Endothelial cell of umbilical vein (primary cell): ENCODE results near the gene PRPF40A. TPM values are rescaled to one million over a fixed set of nuclear protein-coding genes. Genes with fewer than 3 reads are reported as not detected.

Source experiments
- BruUV-seq: library from RNA; stranded (reverse); fragments of 400-500 nt; replicated peaks from 2 replicates; lab custom pipeline; 2021; lab: Mats Ljungman, UMichigan
- CTCF ChIA-PET: fragments of 300-600, 350-600 bp; sonication (Branson Sonifier 250); formaldehyde crosslinking; loops from one replicate; lab custom pipeline; 2021; ENCODE audit warnings: antibody characterized with exemption, inconsistent platforms; lab: Charles Lee
- POLR2A ChIA-PET: fragments of 300-600, 350-600 bp; sonication (Branson Sonifier 250); formaldehyde crosslinking; loops from one replicate; lab custom pipeline; 2021; ENCODE audit warnings: antibody characterized with exemption, inconsistent platforms; lab: Charles Lee
- DNase-seq: peaks from one replicate; pipeline ENCODE4 v3.0.0-alpha.2; 2011; ENCODE audit warnings: low read depth, low spot score
- FAIRE-seq: peaks from 2 replicates; lab custom pipeline; 2011; peaks lifted over from hg19 to GRCh38; lab: Jason Lieb, UNC
- H2AFZ ChIP-seq: 2 replicates; pipeline ENCODE4 v1.6.0; 2012; ENCODE audit warnings: low read depth, low read length, control low read depth, inconsistent platforms
- H3K27ac ChIP-seq: 2 replicates; pipeline ENCODE4 v1.5.1; 2011; ENCODE audit warnings: low read depth, mild to moderate bottlenecking, control low read depth, low read length, moderate library complexity; ENCODE audit not compliant: insufficient read depth
- H3K27me3 ChIP-seq, 2 experiments: 2 replicates each; pipeline versions ENCODE4 v1.6.0 to v1.6.1; 2011; ENCODE audit warnings: low read length in 2 of 2, mixed read lengths in 1 of 2; ENCODE audit not compliant: control insufficient read depth in 2 of 2, insufficient read depth in 2 of 2
- H3K36me3 ChIP-seq, 2 experiments: 2 replicates in 1 of 2; 3 replicates in 1 of 2; pipeline ENCODE4 v1.5.1; 2011; ENCODE audit warnings: low read length in 2 of 2, mild to moderate bottlenecking in 1 of 2, moderate library complexity in 1 of 2; ENCODE audit not compliant: control insufficient read depth in 2 of 2, insufficient read depth in 2 of 2; ENCODE audit errors: extremely low read depth in 1 of 2
- H3K4me1 ChIP-seq: 3 replicates; pipeline ENCODE4 v1.5.1; 2011; ENCODE audit warnings: mild to moderate bottlenecking, low read length; ENCODE audit not compliant: control insufficient read depth, insufficient read depth; ENCODE audit errors: extremely low read depth
- H3K4me2 ChIP-seq: 2 replicates; pipeline ENCODE4 v1.6.1; 2011; ENCODE audit warnings: low read length, control low read depth, mixed read lengths; ENCODE audit not compliant: insufficient read depth
- H3K4me3 ChIP-seq, 3 experiments: fragments of 200-600 bp in 1 of 3; sonication (generic), shearing (Covaris generic) in 1 of 3; replicated peaks in 1 of 3; 2 replicates each; pipeline ENCODE4 v1.5.1; 2011 to 2016; ENCODE audit warnings: control low read depth in 3 of 3, low read length in 3 of 3, mild to moderate bottlenecking in 2 of 3, inconsistent platforms in 1 of 3, low read depth in 1 of 3, moderate library complexity in 1 of 3; ENCODE audit not compliant: insufficient read depth in 1 of 3
- H3K79me2 ChIP-seq: 2 replicates; pipeline ENCODE4 v1.6.0; 2012; ENCODE audit warnings: low read length, inconsistent platforms; ENCODE audit not compliant: control insufficient read depth, insufficient read depth
- H3K9ac ChIP-seq: replicated peaks from 2 replicates; pipeline ENCODE3; 2011; ENCODE audit warnings: low read length, control low read depth; ENCODE audit not compliant: insufficient read depth; ENCODE audit errors: extremely low read depth
- H3K9me1 ChIP-seq: replicated peaks from 3 replicates; pipeline ENCODE4 v1.6.0; 2011; ENCODE audit warnings: mild to moderate bottlenecking, low read length; ENCODE audit not compliant: control insufficient read depth, insufficient read depth; ENCODE audit errors: extremely low read depth
- H3K9me3 ChIP-seq: replicated peaks from 2 replicates; pipeline ENCODE4 v1.5.1; 2012; ENCODE audit warnings: low read length, inconsistent platforms; ENCODE audit not compliant: control insufficient read depth, insufficient read depth
- H4K20me1 ChIP-seq: replicated peaks from 2 replicates; pipeline ENCODE3; 2011; ENCODE audit warnings: mild to moderate bottlenecking, low read length; ENCODE audit not compliant: control insufficient read depth, insufficient read depth; ENCODE audit errors: extremely low read depth
- EZH2 ChIP-seq: IDR thresholded peaks from 2 replicates; pipeline ENCODE4 v1.6.1; 2012; ENCODE audit warnings: borderline replicate concordance, low read depth, mild to moderate bottlenecking, moderate library complexity, low read length, inconsistent platforms; ENCODE audit not compliant: severe bottlenecking
- FOS ChIP-seq: IDR thresholded peaks from 2 replicates; pipeline ENCODE4 v1.6.1; 2011; ENCODE audit warnings: mild to moderate bottlenecking, low read length, moderate library complexity, borderline replicate concordance; ENCODE audit not compliant: insufficient read depth
- GATA2 ChIP-seq: IDR thresholded peaks from 2 replicates; pipeline ENCODE4 v1.7.0; 2011; ENCODE audit warnings: low read depth, mild to moderate bottlenecking, moderate library complexity, mixed read lengths, low read length; ENCODE audit not compliant: insufficient read length, insufficient read depth
- JUN ChIP-seq: IDR thresholded peaks from 2 replicates; pipeline ENCODE4 v1.6.1; 2011; ENCODE audit warnings: borderline replicate concordance, low read depth; ENCODE audit not compliant: insufficient read length, insufficient read depth
- MYC ChIP-seq: IDR thresholded peaks from one replicate; pipeline ENCODE4 v1.6.1; 2011; ENCODE audit warnings: mild to moderate bottlenecking, low read depth, low read length
- POLR2A ChIP-seq: IDR thresholded peaks from 2 replicates; pipeline ENCODE4 v1.6.1; 2012; ENCODE audit warnings: low read depth, mild to moderate bottlenecking, control low read depth, low read length
- POLR2AphosphoS5 ChIP-seq: IDR thresholded peaks from 2 replicates; pipeline ENCODE4 v1.6.1; 2012; ENCODE audit warnings: low read depth, mild to moderate bottlenecking, control low read depth, low read length, moderate library complexity; ENCODE audit not compliant: insufficient read depth
- dilution Hi-C: fragments of 300-500 bp; cut with MboI; formaldehyde crosslinking; loops from one replicate; pipeline ENCODE4 v1.15.0; 2019; ENCODE audit warnings: low sequenced_read_pairs; ENCODE audit not compliant: extremely low pct_ligation_motif_present
- intact Hi-C: fragments of 100-400 bp; cut with micrococcal nuclease; formaldehyde crosslinking; loops from one replicate; pipeline ENCODE4 v1.10.0; 2022
- polyA plus RNA-seq, 4 experiments: library from polyadenylated mRNA; depleted of rRNA in 3 of 4; stranded (reverse) in 3 of 4; unstranded in 1 of 4; fragments of >200 nt; gene quantifications; 2 replicates each; pipeline versions ENCODE4 v1.2.1 to v1.2.3, GENCODE V29; 2011 to 2012; ENCODE audit warnings: missing spikeins in 1 of 4
- total RNA-seq: library from RNA; stranded (reverse); gene quantifications from 2 replicates; pipeline ENCODE4 v1.2.3, GENCODE V29; 2021
- TF ChIP-seq, protein P1 (sequence below), 2 donors: IDR thresholded peaks; 1 replicate in 1 of 2; 2 replicates in 1 of 2; pipeline ENCODE4 v1.5.1; 2011; ENCODE audit warnings: low read length in 2 of 2, mild to moderate bottlenecking in 2 of 2, moderate library complexity in 2 of 2, control low read depth in 1 of 2, inconsistent platforms in 1 of 2, low read depth in 1 of 2; ENCODE audit not compliant: insufficient read depth in 1 of 2; ENCODE audit errors: extremely low read depth in 1 of 2
- TF ChIP-seq, protein P2 (sequence below): IDR thresholded peaks from 2 replicates; pipeline ENCODE4 v1.6.1; 2011; ENCODE audit not compliant: insufficient read depth, insufficient read length

PRPF40A gene
- total and polyA plus RNA-seq, 2 donors (not counting 3 experiments of a cell fraction or from before 2014, with no cell fraction given) = 58.2 to 123 TPM

DNA sequence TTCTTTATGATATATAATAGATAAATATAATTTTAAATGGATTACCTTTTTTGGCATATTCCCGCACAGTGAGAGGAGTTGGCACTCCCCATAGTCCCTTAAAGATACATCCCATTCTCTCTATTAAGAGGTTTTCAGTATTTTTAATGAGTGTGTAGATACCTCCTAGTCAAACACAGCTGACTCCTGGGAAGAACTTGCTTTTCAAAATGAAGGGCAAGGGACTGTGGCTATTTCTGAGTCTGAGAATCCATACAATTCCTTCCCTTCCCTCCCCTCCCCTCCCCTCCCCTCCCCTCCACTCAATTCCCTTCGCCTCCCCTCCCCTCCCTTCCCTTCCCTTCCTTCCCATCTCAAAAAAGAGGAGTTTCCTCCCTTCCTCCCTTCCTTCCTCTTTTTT lies 93.5 kb downstream of the PRPF40A start:
- H3K4me3 ChIP-seq = no peak overlapping the region
- no TSS peak for BruUV-seq
- POLR2A ChIA-PET = no interaction called here
- DNase-seq (no peak), FAIRE-seq (no peak)
- H3K9me3 ChIP-seq = no peaks in the 10 kb centered on the region
- dilution Hi-C loops = no loop called here
- H4K20me1 ChIP-seq = no peaks in the 10 kb centered on the region
- H3K27ac ChIP-seq = no peak overlapping the region
- H3K36me3 ChIP-seq = peaks cover 6 to 11% of the 10 kb centered on the region in 2 experiments
- no peak overlapping the region for H3K9ac ChIP-seq
- H2AFZ ChIP-seq = no peak overlapping the region
- H3K4me1 ChIP-seq = no peaks in the 10 kb centered on the region
- CTCF ChIA-PET = interaction anchor here (0.6 to 1.0 kb wide), 2 partner anchors 11 to 290 kb away, joined by 3 to 4 read pairs; no protein-coding TSS in a partner anchor
- no peaks in the 10 kb centered on the region for H3K27me3 ChIP-seq
- H3K4me2 ChIP-seq = no peak overlapping the region
- no peaks in the 10 kb centered on the region for H3K9me1 ChIP-seq
- TF ChIP-seq GATA2 = no peak
- TF ChIP-seq, protein P1, sequence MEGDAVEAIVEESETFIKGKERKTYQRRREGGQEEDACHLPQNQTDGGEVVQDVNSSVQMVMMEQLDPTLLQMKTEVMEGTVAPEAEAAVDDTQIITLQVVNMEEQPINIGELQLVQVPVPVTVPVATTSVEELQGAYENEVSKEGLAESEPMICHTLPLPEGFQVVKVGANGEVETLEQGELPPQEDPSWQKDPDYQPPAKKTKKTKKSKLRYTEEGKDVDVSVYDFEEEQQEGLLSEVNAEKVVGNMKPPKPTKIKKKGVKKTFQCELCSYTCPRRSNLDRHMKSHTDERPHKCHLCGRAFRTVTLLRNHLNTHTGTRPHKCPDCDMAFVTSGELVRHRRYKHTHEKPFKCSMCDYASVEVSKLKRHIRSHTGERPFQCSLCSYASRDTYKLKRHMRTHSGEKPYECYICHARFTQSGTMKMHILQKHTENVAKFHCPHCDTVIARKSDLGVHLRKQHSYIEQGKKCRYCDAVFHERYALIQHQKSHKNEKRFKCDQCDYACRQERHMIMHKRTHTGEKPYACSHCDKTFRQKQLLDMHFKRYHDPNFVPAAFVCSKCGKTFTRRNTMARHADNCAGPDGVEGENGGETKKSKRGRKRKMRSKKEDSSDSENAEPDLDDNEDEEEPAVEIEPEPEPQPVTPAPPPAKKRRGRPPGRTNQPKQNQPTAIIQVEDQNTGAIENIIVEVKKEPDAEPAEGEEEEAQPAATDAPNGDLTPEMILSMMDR (IDR thresholded peaks at IDR 0.05; ENCODE audit: extremely low read depth in 1 of 2, insufficient read depth in 1 of 2, low read depth in 1 of 2, low read length in 2 of 2) = no peak
- TF ChIP-seq, protein P2, sequence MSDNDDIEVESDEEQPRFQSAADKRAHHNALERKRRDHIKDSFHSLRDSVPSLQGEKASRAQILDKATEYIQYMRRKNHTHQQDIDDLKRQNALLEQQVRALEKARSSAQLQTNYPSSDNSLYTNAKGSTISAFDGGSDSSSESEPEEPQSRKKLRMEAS = no peak
- no peak for TF ChIP-seq MYC
- no peak for TF ChIP-seq JUN
- TF ChIP-seq POLR2A = no peak
- TF ChIP-seq FOS = no peak
- no peak for TF ChIP-seq POLR2AphosphoS5
- no peak for TF ChIP-seq EZH2
- intact Hi-C loops = no loop called here
- no peaks in the 10 kb centered on the region for H3K79me2 ChIP-seq
